Prostate gland (tissue), 2 donors: ENCODE measurements around the gene PZP.

ENCODE experiments used
- POLR2A ChIP-seq: fragments of 450-650 bp; IDR thresholded peaks from one replicate; pipeline ENCODE4 v1.6.1; 2016; ENCODE audit warnings: antibody characterized with exemption, mild to moderate bottlenecking
- TF ChIP-seq, protein P1 (sequence below), 4 experiments: fragments of 200-600 bp in 2 of 4; fragments of 450-650 bp in 2 of 4; sonication (generic) in 2 of 4; IDR thresholded peaks; 1 replicate in 3 of 4; 2 replicates in 1 of 4; pipeline ENCODE4 v1.5.1; 2016 to 2019; ENCODE audit warnings: antibody characterized with exemption in 4 of 4, mild to moderate bottlenecking in 2 of 4, moderate library complexity in 2 of 4

DNA sequence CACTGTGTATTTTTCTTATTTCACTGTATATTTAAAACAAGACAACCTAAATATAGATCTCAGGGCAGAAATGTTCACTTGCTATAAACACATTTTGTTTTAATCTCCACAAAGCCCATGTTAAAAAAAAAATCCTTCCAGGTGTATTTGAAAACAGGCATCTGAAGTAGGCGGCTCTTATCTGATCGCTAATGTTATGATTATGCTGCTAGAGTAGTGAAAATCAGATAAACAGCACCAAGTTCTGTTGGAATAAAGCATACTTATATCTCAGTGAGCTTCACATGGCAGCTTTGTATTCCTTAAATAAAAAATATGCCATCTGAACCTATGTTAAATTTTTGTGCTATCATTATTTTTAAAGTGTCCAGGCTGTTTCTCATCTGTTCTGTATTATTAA lies 47.6 kb upstream of the PZP start:
- TF ChIP-seq, protein P1, sequence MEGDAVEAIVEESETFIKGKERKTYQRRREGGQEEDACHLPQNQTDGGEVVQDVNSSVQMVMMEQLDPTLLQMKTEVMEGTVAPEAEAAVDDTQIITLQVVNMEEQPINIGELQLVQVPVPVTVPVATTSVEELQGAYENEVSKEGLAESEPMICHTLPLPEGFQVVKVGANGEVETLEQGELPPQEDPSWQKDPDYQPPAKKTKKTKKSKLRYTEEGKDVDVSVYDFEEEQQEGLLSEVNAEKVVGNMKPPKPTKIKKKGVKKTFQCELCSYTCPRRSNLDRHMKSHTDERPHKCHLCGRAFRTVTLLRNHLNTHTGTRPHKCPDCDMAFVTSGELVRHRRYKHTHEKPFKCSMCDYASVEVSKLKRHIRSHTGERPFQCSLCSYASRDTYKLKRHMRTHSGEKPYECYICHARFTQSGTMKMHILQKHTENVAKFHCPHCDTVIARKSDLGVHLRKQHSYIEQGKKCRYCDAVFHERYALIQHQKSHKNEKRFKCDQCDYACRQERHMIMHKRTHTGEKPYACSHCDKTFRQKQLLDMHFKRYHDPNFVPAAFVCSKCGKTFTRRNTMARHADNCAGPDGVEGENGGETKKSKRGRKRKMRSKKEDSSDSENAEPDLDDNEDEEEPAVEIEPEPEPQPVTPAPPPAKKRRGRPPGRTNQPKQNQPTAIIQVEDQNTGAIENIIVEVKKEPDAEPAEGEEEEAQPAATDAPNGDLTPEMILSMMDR (IDR thresholded peaks at IDR 0.05), result no peak
- no peak for TF ChIP-seq POLR2A
